ENCODE data around the gene INPP5A.

- TF ChIP-seq CTCF (IDR thresholded peaks at IDR 0.05; ENCODE audit: insufficient read depth, low read length) (no peak), POLR2AphosphoS5 (IDR thresholded peaks at IDR 0.05; ENCODE audit: low read depth) (no peak)
These were observed 104.6 kb downstream of the INPP5A start for GRCh38 chr10:132641966-132642731.
